Thyroid gland (tissue), 4 donors: Measurements from ENCODE around the gene SUPT6H.

Experiments
- POLR2A ChIP-seq, 2 donors: fragments of 450-650 bp; IDR thresholded peaks; one replicate each; pipeline ENCODE4 v1.6.1; 2017; ENCODE audit warnings: antibody characterized with exemption in 2 of 2, mild to moderate bottlenecking in 2 of 2, moderate library complexity in 1 of 2
- TF ChIP-seq, protein P1 (sequence below), 6 experiments: fragments of 200-600 bp in 3 of 6; fragments of 450-650 bp in 3 of 6; sonication (generic) in 3 of 6; IDR thresholded peaks; one replicate each; pipeline ENCODE4 v1.5.1; 2016 to 2019; ENCODE audit warnings: antibody characterized with exemption in 6 of 6, mild to moderate bottlenecking in 2 of 6, inconsistent platforms in 1 of 6, moderate library complexity in 1 of 6

DNA sequence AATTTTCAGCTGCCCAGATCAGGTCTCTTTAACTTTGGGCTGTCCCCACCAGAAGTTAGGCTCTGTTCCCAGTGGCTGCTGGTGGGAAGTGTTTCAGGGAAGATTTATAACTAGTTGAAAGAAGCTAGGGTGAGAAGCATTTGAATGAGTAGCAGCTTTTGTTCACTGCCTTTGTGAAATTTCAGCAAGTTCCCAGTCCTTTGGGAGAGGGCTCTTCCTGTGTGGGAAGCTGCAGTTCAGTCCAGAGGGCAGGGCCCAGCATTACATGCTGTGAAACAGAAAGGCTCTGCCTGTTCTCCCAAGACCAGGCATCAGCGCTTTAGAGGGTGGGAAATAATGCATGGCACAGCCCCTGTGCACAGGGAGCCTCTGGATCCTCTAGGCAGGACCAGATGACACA is 31.9 kb downstream of the SUPT6H start:
- TF ChIP-seq, protein P1, sequence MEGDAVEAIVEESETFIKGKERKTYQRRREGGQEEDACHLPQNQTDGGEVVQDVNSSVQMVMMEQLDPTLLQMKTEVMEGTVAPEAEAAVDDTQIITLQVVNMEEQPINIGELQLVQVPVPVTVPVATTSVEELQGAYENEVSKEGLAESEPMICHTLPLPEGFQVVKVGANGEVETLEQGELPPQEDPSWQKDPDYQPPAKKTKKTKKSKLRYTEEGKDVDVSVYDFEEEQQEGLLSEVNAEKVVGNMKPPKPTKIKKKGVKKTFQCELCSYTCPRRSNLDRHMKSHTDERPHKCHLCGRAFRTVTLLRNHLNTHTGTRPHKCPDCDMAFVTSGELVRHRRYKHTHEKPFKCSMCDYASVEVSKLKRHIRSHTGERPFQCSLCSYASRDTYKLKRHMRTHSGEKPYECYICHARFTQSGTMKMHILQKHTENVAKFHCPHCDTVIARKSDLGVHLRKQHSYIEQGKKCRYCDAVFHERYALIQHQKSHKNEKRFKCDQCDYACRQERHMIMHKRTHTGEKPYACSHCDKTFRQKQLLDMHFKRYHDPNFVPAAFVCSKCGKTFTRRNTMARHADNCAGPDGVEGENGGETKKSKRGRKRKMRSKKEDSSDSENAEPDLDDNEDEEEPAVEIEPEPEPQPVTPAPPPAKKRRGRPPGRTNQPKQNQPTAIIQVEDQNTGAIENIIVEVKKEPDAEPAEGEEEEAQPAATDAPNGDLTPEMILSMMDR (IDR thresholded peaks at IDR 0.05) = no peak
- TF ChIP-seq POLR2A (IDR thresholded peaks at IDR 0.05) = no peak
